GM18868 (cell line): ENCODE measurements around the gene IKBKG.
"Not testable (repeated sequence)": the region's sequence is repeated elsewhere in the genome, so short reads cannot be mapped to it uniquely, and the experiment has no call there.

Source experiments
- ATAC-seq: cut with Tn5 transposase; IDR thresholded peaks from one replicate; pipeline ENCODE4 v1.9.1; 2021; ENCODE audit warnings: mild to moderate bottlenecking, moderate library complexity; ENCODE audit not compliant: unreplicated experiment

IKBKG gene

GRCh38 chrX:154547245-154548027 lies at the start of gene IKBKG:
IKBKG (plus strand) TSS chrX:154547620; CDS start chrX:154552003, 4,383 bp downstream.
- peak; percentile 79 for ATAC-seq

GRCh38 chrX:154501423-154501822 lies 46.0 kb upstream of the IKBKG start:
- not testable (repeated sequence) for ATAC-seq

GRCh38 chrX:154502098-154502497 lies 45.3 kb upstream of the IKBKG start:
- ATAC-seq: no peak

GRCh38 chrX:154502989-154503388 lies 44.4 kb upstream of the IKBKG start:
- ATAC-seq: no peak

GRCh38 chrX:154505734-154506133 lies 41.7 kb upstream of the IKBKG start:
- ATAC-seq: no peak

- no peak for ATAC-seq
These were observed 40.7 kb upstream of the IKBKG start for GRCh38 chrX:154506483-154507332.

- no peak for ATAC-seq
These were observed 39.6 kb upstream of the IKBKG start for GRCh38 chrX:154507673-154508383.

GRCh38 chrX:154508384-154508745 lies 39.1 kb upstream of the IKBKG start:
- no peak for ATAC-seq

GRCh38 chrX:154509455-154509854 lies 38.0 kb upstream of the IKBKG start:
- ATAC-seq: no peak

GRCh38 chrX:154511761-154512160 lies 35.7 kb upstream of the IKBKG start:
- ATAC-seq: no peak

- no peak for ATAC-seq
These were observed 34.4 kb upstream of the IKBKG start for GRCh38 chrX:154512879-154513553.

- no peak for ATAC-seq
These were observed 33.7 kb upstream of the IKBKG start for GRCh38 chrX:154513716-154514115.

GRCh38 chrX:154515090-154515965 lies 32.1 kb upstream of the IKBKG start:
- no peak for ATAC-seq

- peak; percentile 95 for ATAC-seq
These were observed 31.3 kb upstream of the IKBKG start, which contains the start of gene FAM3A for GRCh38 chrX:154515966-154516655. FAM3A (minus strand) TSS chrX:154516232; CDS start chrX:154515772, 460 bp downstream.

GRCh38 chrX:154516656-154517100 lies 30.7 kb upstream of the IKBKG start:
- ATAC-seq: no peak

GRCh38 chrX:154517101-154517781 lies 30.2 kb upstream of the IKBKG start:
- no peak for ATAC-seq

GRCh38 chrX:154519389-154519788 lies 28.0 kb upstream of the IKBKG start:
- ATAC-seq: no peak
